BE2C (cell line): ENCODE data around the gene SOX10.

ENCODE experiments used
- DNase-seq: peaks from one replicate; pipeline ENCODE4 v3.0.0-alpha.2; 2020
- H3K27me3 ChIP-seq: fragments of 250-450 bp; sonication (Bioruptor Pico); 2 replicates; pipeline ENCODE4 v1.5.1; 2020; ENCODE audit warnings: mild to moderate bottlenecking
- H3K36me3 ChIP-seq: fragments of 250-450 bp; sonication (Bioruptor Pico); 2 replicates; pipeline ENCODE4 v1.5.1; 2020; ENCODE audit warnings: mild to moderate bottlenecking
- H3K4me1 ChIP-seq: fragments of 250-450 bp; sonication (Bioruptor Pico); 2 replicates; pipeline ENCODE4 v1.5.1; 2020
- H3K4me3 ChIP-seq: 2 replicates; pipeline ENCODE4 v1.5.1; 2011; ENCODE audit warnings: low read depth, low read length
- H3K9me3 ChIP-seq: fragments of 250-450 bp; sonication (Bioruptor Pico); 2 replicates; pipeline ENCODE4 v1.5.1; 2020
- TF ChIP-seq, protein P1 (sequence below): IDR thresholded peaks from 2 replicates; pipeline ENCODE4 v1.5.1; 2012; ENCODE audit warnings: mild to moderate bottlenecking, low read depth, low read length

The SOX10 gene

GRCh38 chr22:37925330-37925729 lies 59.0 kb downstream of the SOX10 start:
- no peak overlapping the region for H3K4me3 ChIP-seq
- H3K4me1 ChIP-seq = no peaks in the 10 kb centered on the region
- DNase-seq = no peak
- no peaks in the 10 kb centered on the region for H3K27me3 ChIP-seq
- no peaks in the 10 kb centered on the region for H3K9me3 ChIP-seq
- TF ChIP-seq, protein P1, sequence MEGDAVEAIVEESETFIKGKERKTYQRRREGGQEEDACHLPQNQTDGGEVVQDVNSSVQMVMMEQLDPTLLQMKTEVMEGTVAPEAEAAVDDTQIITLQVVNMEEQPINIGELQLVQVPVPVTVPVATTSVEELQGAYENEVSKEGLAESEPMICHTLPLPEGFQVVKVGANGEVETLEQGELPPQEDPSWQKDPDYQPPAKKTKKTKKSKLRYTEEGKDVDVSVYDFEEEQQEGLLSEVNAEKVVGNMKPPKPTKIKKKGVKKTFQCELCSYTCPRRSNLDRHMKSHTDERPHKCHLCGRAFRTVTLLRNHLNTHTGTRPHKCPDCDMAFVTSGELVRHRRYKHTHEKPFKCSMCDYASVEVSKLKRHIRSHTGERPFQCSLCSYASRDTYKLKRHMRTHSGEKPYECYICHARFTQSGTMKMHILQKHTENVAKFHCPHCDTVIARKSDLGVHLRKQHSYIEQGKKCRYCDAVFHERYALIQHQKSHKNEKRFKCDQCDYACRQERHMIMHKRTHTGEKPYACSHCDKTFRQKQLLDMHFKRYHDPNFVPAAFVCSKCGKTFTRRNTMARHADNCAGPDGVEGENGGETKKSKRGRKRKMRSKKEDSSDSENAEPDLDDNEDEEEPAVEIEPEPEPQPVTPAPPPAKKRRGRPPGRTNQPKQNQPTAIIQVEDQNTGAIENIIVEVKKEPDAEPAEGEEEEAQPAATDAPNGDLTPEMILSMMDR = no peak
- peaks cover 14% of the 10 kb centered on the region for H3K36me3 ChIP-seq

DNA sequence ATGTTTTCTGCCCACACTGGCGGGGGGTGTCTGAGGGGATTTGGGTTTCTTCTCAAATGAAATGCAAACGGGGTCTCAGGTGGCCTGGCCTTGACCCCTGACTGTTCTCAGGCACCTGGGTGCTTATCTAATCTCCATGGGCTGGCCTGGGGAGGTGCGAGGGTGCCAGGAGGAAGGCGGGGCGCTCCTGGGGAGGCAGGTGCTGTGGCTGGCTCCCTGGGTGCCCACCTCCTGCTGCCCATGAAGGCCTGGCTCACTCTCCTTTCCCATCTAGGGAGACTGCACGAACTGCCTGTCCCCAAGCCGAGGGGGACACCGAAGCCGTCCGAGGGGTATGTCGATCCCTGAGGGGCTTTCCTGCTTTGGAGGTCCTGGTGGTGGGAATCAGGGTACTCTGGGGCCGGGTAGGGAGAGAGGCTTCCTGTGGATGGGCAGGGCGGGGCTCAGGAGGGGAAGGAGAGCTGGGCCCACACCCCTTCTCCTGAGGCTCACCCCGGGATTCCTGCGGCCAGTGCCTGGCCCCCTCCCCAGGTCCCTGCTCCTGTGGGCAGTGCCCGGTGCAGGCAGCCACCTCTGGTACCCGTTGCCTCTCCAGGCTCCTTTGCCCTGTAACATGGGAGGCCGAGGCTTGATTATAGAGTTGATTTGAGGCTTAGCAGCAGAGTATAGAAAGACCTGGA lies 59.8 kb downstream of the SOX10 start:
- Histone ChIP-seq H3K4me3 (no peak overlapping the region), H3K36me3 (peaks cover 14% of the 10 kb centered on the region), H3K4me1 (no peaks in the 10 kb centered on the region), H3K9me3 (no peaks in the 10 kb centered on the region), H3K27me3 (no peaks in the 10 kb centered on the region)
- DNase-seq = no peak
- TF ChIP-seq, protein P1 = no peak

DNA sequence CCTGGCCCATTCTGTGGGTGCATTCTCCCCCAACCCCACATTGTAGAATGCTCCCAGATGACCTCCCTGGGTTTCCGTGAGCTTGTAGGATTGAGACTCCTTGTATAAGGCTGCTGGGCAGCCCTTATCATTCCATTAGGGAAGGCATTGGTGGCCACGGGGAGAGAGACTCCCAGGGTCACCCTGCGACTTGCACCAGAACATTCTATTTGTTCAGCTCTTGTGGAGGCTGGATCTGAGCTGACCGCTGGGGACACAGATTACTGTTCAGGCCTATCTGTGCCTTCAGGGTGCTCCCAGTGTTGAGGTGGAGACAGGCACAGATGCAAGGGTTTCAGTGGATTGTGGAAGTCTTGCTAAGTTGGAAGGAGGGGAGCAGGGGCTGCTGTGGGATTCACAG lies 60.4 kb downstream of the SOX10 start:
- Histone ChIP-seq H3K27me3 (no peaks in the 10 kb centered on the region), H3K9me3 (no peaks in the 10 kb centered on the region), H3K36me3 (peaks cover 14% of the 10 kb centered on the region), H3K4me3 (no peak overlapping the region), H3K4me1 (no peaks in the 10 kb centered on the region)
- TF ChIP-seq, protein P1 = no peak
- no peak for DNase-seq
